ENCODE data around the gene MEX3C.

GRCh38 chr18:51149670-51150069 is 47.8 kb downstream of the MEX3C start:
- TF ChIP-seq, protein P1, sequence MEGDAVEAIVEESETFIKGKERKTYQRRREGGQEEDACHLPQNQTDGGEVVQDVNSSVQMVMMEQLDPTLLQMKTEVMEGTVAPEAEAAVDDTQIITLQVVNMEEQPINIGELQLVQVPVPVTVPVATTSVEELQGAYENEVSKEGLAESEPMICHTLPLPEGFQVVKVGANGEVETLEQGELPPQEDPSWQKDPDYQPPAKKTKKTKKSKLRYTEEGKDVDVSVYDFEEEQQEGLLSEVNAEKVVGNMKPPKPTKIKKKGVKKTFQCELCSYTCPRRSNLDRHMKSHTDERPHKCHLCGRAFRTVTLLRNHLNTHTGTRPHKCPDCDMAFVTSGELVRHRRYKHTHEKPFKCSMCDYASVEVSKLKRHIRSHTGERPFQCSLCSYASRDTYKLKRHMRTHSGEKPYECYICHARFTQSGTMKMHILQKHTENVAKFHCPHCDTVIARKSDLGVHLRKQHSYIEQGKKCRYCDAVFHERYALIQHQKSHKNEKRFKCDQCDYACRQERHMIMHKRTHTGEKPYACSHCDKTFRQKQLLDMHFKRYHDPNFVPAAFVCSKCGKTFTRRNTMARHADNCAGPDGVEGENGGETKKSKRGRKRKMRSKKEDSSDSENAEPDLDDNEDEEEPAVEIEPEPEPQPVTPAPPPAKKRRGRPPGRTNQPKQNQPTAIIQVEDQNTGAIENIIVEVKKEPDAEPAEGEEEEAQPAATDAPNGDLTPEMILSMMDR (IDR thresholded peaks at IDR 0.05) = no peak
- TF ChIP-seq EZH2phosphoT487 (IDR thresholded peaks at IDR 0.05) = no peak
- no peak for TF ChIP-seq EZH2 (IDR thresholded peaks at IDR 0.05)
